ENCODE data around the gene MLST8. TPM values are rescaled to one million over a fixed set of nuclear protein-coding genes. Genes with fewer than 3 reads are reported as not detected.

MLST8 gene
- total RNA-seq, 2 experiments from 2014 or later = 32.6 to 33.7 TPM

- no peaks in the 10 kb centered on the region for H3K4me1 Mint-ChIP-seq
- no peaks in the 10 kb centered on the region for H3K27me3 Mint-ChIP-seq
- ChIA-PET CTCF (no interaction called here), POLR2A (no interaction called here)
- peaks cover 14% of the 10 kb centered on the region for H3K36me3 Mint-ChIP-seq (ENCODE audit: low read depth)
- DNase-seq = no peak
- no peak overlapping the region for H3K4me3 Mint-ChIP-seq
- H3K9me3 Mint-ChIP-seq = no peaks in the 10 kb centered on the region
- H3K27ac Mint-ChIP-seq = no peak overlapping the region
Observed at GRCh38 chr16:2177101-2177500, 28.2 kb upstream of the MLST8 start.

GRCh38 chr16:2177561-2177960 lies 27.7 kb upstream of the MLST8 start:
- H3K4me1 Mint-ChIP-seq = no peaks in the 10 kb centered on the region
- no peaks in the 10 kb centered on the region for H3K9me3 Mint-ChIP-seq
- no peak overlapping the region for H3K4me3 Mint-ChIP-seq
- CTCF ChIA-PET = no interaction called here
- H3K27me3 Mint-ChIP-seq = no peaks in the 10 kb centered on the region
- H3K36me3 Mint-ChIP-seq (ENCODE audit: low read depth) = peaks cover 14% of the 10 kb centered on the region
- POLR2A ChIA-PET = no interaction called here
- DNase-seq = no peak
- H3K27ac Mint-ChIP-seq = no peak overlapping the region

- H3K27ac Mint-ChIP-seq = no peak overlapping the region
- ChIA-PET CTCF (no interaction called here), POLR2A (no interaction called here)
- no peaks in the 10 kb centered on the region for H3K9me3 Mint-ChIP-seq
- H3K36me3 Mint-ChIP-seq (ENCODE audit: low read depth) = peaks cover 11% of the 10 kb centered on the region
- peak; percentile 46 for DNase-seq
- no peak overlapping the region for H3K4me3 Mint-ChIP-seq
- no peaks in the 10 kb centered on the region for H3K27me3 Mint-ChIP-seq
- no peaks in the 10 kb centered on the region for H3K4me1 Mint-ChIP-seq
Observed at GRCh38 chr16:2178321-2179106, 26.7 kb upstream of the MLST8 start.

- POLR2A ChIA-PET = no interaction called here
- no peak for DNase-seq
- no peaks in the 10 kb centered on the region for H3K27me3 Mint-ChIP-seq
- peaks cover 7% of the 10 kb centered on the region for H3K36me3 Mint-ChIP-seq (ENCODE audit: low read depth)
- H3K4me3 Mint-ChIP-seq = no peak overlapping the region
- CTCF ChIA-PET = no interaction called here
- no peaks in the 10 kb centered on the region for H3K9me3 Mint-ChIP-seq
- H3K27ac Mint-ChIP-seq = no peak overlapping the region
- H3K4me1 Mint-ChIP-seq = no peaks in the 10 kb centered on the region
Observed at GRCh38 chr16:2179107-2179501, 26.1 kb upstream of the MLST8 start.

- POLR2A ChIA-PET = no interaction called here
- H3K27me3 Mint-ChIP-seq = no peaks in the 10 kb centered on the region
- H3K9me3 Mint-ChIP-seq = no peaks in the 10 kb centered on the region
- H3K27ac Mint-ChIP-seq = no peak overlapping the region
- no peaks in the 10 kb centered on the region for H3K4me1 Mint-ChIP-seq
- DNase-seq = no peak
- CTCF ChIA-PET = no interaction called here
- H3K36me3 Mint-ChIP-seq (ENCODE audit: low read depth) = peaks cover 4% of the 10 kb centered on the region
- no peak overlapping the region for H3K4me3 Mint-ChIP-seq
Observed at GRCh38 chr16:2179576-2179975, 25.7 kb upstream of the MLST8 start.

GRCh38 chr16:2180461-2180860 lies 24.8 kb upstream of the MLST8 start:
- POLR2A ChIA-PET = no interaction called here
- Mint-ChIP-seq H3K4me3 (no peak overlapping the region), H3K9me3 (no peaks in the 10 kb centered on the region), H3K27ac (no peak overlapping the region), H3K27me3 (no peaks in the 10 kb centered on the region), H3K36me3 (ENCODE audit: low read depth) (peaks cover 4% of the 10 kb centered on the region), H3K4me1 (no peaks in the 10 kb centered on the region)
- CTCF ChIA-PET = no interaction called here
- DNase-seq = no peak

GRCh38 chr16:2180962-2181923 lies 24.0 kb upstream of the MLST8 start:
- Mint-ChIP-seq H3K4me3 (no peak overlapping the region), H3K4me1 (no peaks in the 10 kb centered on the region), H3K36me3 (ENCODE audit: low read depth) (peaks cover 4% of the 10 kb centered on the region), H3K27ac (no peak overlapping the region), H3K27me3 (no peaks in the 10 kb centered on the region), H3K9me3 (no peaks in the 10 kb centered on the region)
- ChIA-PET CTCF (no interaction called here), POLR2A (interaction anchor here (0.9 kb wide), 1 partner anchor 27 kb away, joined by 4 read pairs; no protein-coding TSS in a partner anchor)
- DNase-seq = no peak

GRCh38 chr16:2181952-2182351 lies 23.3 kb upstream of the MLST8 start:
- no peak overlapping the region for H3K4me3 Mint-ChIP-seq
- no peaks in the 10 kb centered on the region for H3K4me1 Mint-ChIP-seq
- ChIA-PET POLR2A (interaction anchor here (0.9 kb wide), 1 partner anchor 27 kb away, joined by 4 read pairs; no protein-coding TSS in a partner anchor), CTCF (no interaction called here)
- no peak overlapping the region for H3K27ac Mint-ChIP-seq
- H3K27me3 Mint-ChIP-seq = no peaks in the 10 kb centered on the region
- no peak for DNase-seq
- H3K9me3 Mint-ChIP-seq = no peaks in the 10 kb centered on the region
- peaks cover 4% of the 10 kb centered on the region for H3K36me3 Mint-ChIP-seq (ENCODE audit: low read depth)

GRCh38 chr16:2183671-2184070 lies 21.6 kb upstream of the MLST8 start:
- DNase-seq = no peak
- CTCF ChIA-PET = no interaction called here
- H3K4me1 Mint-ChIP-seq = no peaks in the 10 kb centered on the region
- no peaks in the 10 kb centered on the region for H3K9me3 Mint-ChIP-seq
- POLR2A ChIA-PET = no interaction called here
- no peaks in the 10 kb centered on the region for H3K36me3 Mint-ChIP-seq (ENCODE audit: low read depth)
- no peak overlapping the region for H3K27ac Mint-ChIP-seq
- H3K27me3 Mint-ChIP-seq = no peaks in the 10 kb centered on the region
- no peak overlapping the region for H3K4me3 Mint-ChIP-seq

- ChIA-PET POLR2A (no interaction called here), CTCF (no interaction called here)
- Mint-ChIP-seq H3K4me1 (no peaks in the 10 kb centered on the region), H3K9me3 (no peaks in the 10 kb centered on the region), H3K27ac (no peak overlapping the region), H3K4me3 (no peak overlapping the region), H3K27me3 (no peaks in the 10 kb centered on the region), H3K36me3 (ENCODE audit: low read depth) (no peaks in the 10 kb centered on the region)
- DNase-seq = no peak
Observed at GRCh38 chr16:2184346-2184745, 20.9 kb upstream of the MLST8 start.

- Mint-ChIP-seq H3K27ac (no peak overlapping the region), H3K36me3 (ENCODE audit: low read depth) (no peaks in the 10 kb centered on the region), H3K9me3 (no peaks in the 10 kb centered on the region), H3K4me3 (no peak overlapping the region), H3K27me3 (no peaks in the 10 kb centered on the region), H3K4me1 (no peaks in the 10 kb centered on the region)
- ChIA-PET CTCF (interaction anchor here (1.0 kb wide), 1 partner anchor 10 kb away, joined by 3 read pairs; no protein-coding TSS in a partner anchor), POLR2A (no interaction called here)
- no peak for DNase-seq
Observed at GRCh38 chr16:2184962-2185361, 20.3 kb upstream of the MLST8 start.

GRCh38 chr16:2186064-2186463 lies 19.2 kb upstream of the MLST8 start:
- no peaks in the 10 kb centered on the region for H3K27me3 Mint-ChIP-seq
- no peak overlapping the region for H3K27ac Mint-ChIP-seq
- H3K36me3 Mint-ChIP-seq (ENCODE audit: low read depth) = no peaks in the 10 kb centered on the region
- ChIA-PET CTCF (interaction anchor here (1.0 kb wide), 1 partner anchor 9 kb away, joined by 3 read pairs; no protein-coding TSS in a partner anchor), POLR2A (no interaction called here)
- DNase-seq = no peak
- H3K4me3 Mint-ChIP-seq = no peak overlapping the region
- no peaks in the 10 kb centered on the region for H3K4me1 Mint-ChIP-seq
- no peaks in the 10 kb centered on the region for H3K9me3 Mint-ChIP-seq

- Mint-ChIP-seq H3K4me1 (no peaks in the 10 kb centered on the region), H3K9me3 (no peaks in the 10 kb centered on the region), H3K36me3 (ENCODE audit: low read depth) (no peaks in the 10 kb centered on the region), H3K27ac (no peak overlapping the region), H3K27me3 (no peaks in the 10 kb centered on the region), H3K4me3 (no peak overlapping the region)
- ChIA-PET CTCF (no interaction called here), POLR2A (no interaction called here)
- DNase-seq = no peak
Observed at GRCh38 chr16:2186505-2186904, 18.7 kb upstream of the MLST8 start.
